HepG2 (cell line): ENCODE data around the gene NUP35. TPM values are rescaled to one million over a fixed set of nuclear protein-coding genes. Genes with fewer than 3 reads are reported as not detected.

Experiments
- CBX2 ChIP-seq, 2 experiments: fragments of 200-600 bp in 1 of 2; sonication (generic); formaldehyde crosslinking in 1 of 2; IDR thresholded peaks; 2 replicates each; pipeline versions ENCODE4 v1.7.0 to v1.8.1; 2018 to 2022; ENCODE audit warnings: low read depth in 2 of 2, low read length in 1 of 2, mild to moderate bottlenecking in 1 of 2, missing genetic modification reagents in 1 of 2
- FOXP1 ChIP-seq, 2 experiments: fragments of 450-650 bp in 1 of 2; IDR thresholded peaks; 2 replicates each; pipeline ENCODE4 v1.6.1; 2017 to 2018; ENCODE audit warnings: antibody characterized with exemption in 1 of 2
- GFI1 ChIP-seq: sonication (generic); formaldehyde crosslinking; IDR thresholded peaks from 2 replicates; pipeline ENCODE4 v1.5.0; 2020; ENCODE audit warnings: missing genetic modification reagents, mild to moderate bottlenecking, borderline replicate concordance
- HNRNPH1 ChIP-seq: fragments of 200-400 bp; formaldehyde crosslinking; optimal IDR thresholded peaks from 2 replicates; pipeline ENCODE3; 2017; ENCODE audit warnings: mild to moderate bottlenecking, low read depth, low read length
- KLF11 ChIP-seq: IDR thresholded peaks from 2 replicates; pipeline ENCODE4 v1.6.1; 2016; ENCODE audit warnings: missing compliant biosample characterization
- NONO ChIP-seq, 2 experiments: fragments of 450-650 bp in 1 of 2; sonication (generic) in 1 of 2; formaldehyde crosslinking in 1 of 2; IDR thresholded peaks in 1 of 2; conservative IDR thresholded peaks in 1 of 2; 2 replicates each; pipeline versions ENCODE4 v1.6.1 to v1.8.0; 2017 to 2022; ENCODE audit warnings: mild to moderate bottlenecking in 1 of 2, missing genetic modification reagents in 1 of 2, moderate library complexity in 1 of 2
- NRL ChIP-seq: sonication (generic); formaldehyde crosslinking; IDR thresholded peaks from 2 replicates; pipeline ENCODE4 v1.5.0; 2020; ENCODE audit warnings: missing genetic modification reagents, mild to moderate bottlenecking, moderate library complexity, borderline replicate concordance
- PITX1 ChIP-seq: sonication (generic); formaldehyde crosslinking; IDR thresholded peaks from 2 replicates; pipeline ENCODE4 v1.5.1; 2020; ENCODE audit warnings: mild to moderate bottlenecking, missing genetic modification reagents
- SYNCRIP ChIP-seq: fragments of 200-400 bp; formaldehyde crosslinking; IDR thresholded peaks from 2 replicates; pipeline ENCODE4 v1.6.1; 2018; ENCODE audit warnings: mild to moderate bottlenecking, low read depth, low read length; ENCODE audit not compliant: insufficient read depth
- U2AF2 ChIP-seq: fragments of 200-400 bp; formaldehyde crosslinking; IDR thresholded peaks from 2 replicates; pipeline ENCODE4 v1.6.1; 2017; ENCODE audit warnings: low read depth, mild to moderate bottlenecking, low read length
- ZGPAT ChIP-seq: IDR thresholded peaks from 2 replicates; pipeline ENCODE4 v1.6.1; 2016; ENCODE audit warnings: mild to moderate bottlenecking
- ZIK1 ChIP-seq: sonication (generic); formaldehyde crosslinking; IDR thresholded peaks from 2 replicates; pipeline ENCODE4 v1.5.0; 2020; ENCODE audit warnings: mild to moderate bottlenecking, low read depth, missing genetic modification reagents, borderline replicate concordance
- ZNF12 ChIP-seq: sonication (generic); formaldehyde crosslinking; IDR thresholded peaks from 2 replicates; pipeline ENCODE4 v1.5.0; 2020; ENCODE audit warnings: missing genetic modification reagents
- ZNF430 ChIP-seq: sonication (generic); formaldehyde crosslinking; IDR thresholded peaks from 2 replicates; pipeline ENCODE4 v1.9.0; 2021; ENCODE audit warnings: mild to moderate bottlenecking, missing genetic modification reagents
- ZNF598 ChIP-seq: sonication (generic); formaldehyde crosslinking; IDR thresholded peaks from 2 replicates; pipeline ENCODE4 v1.5.1; 2020; ENCODE audit warnings: mild to moderate bottlenecking, missing genetic modification reagents, borderline replicate concordance
- ZNF749 ChIP-seq: sonication (generic); formaldehyde crosslinking; IDR thresholded peaks from 2 replicates; pipeline ENCODE4 v1.8.0; 2022; ENCODE audit warnings: mild to moderate bottlenecking, missing genetic modification reagents, moderate library complexity, borderline replicate concordance
- ZSCAN30 ChIP-seq: sonication (generic); formaldehyde crosslinking; IDR thresholded peaks from 2 replicates; pipeline ENCODE4 v1.5.0; 2020; ENCODE audit warnings: mild to moderate bottlenecking, missing genetic modification reagents
- polyA plus RNA-seq, 8 experiments: library from polyadenylated mRNA; depleted of rRNA in 3 of 8; stranded (reverse) in 7 of 8; unstranded in 1 of 8; fragments of >200 nt; fragmentation: Illumina TruSeq in 4 of 8; extraction: Trizol in 4 of 8; gene quantifications; 2 replicates each; pipeline versions ENCODE4 v1.2.1 to v1.2.3, GENCODE V29; 2011 to 2016; ENCODE audit warnings: low read depth in 4 of 8, missing spikeins in 1 of 8, mixed read lengths in 1 of 8; ENCODE audit not compliant: insufficient read depth in 1 of 8
- total RNA-seq, 5 experiments: library from RNA; depleted of rRNA; stranded (reverse); fragments of >200 nt; fragmentation: Illumina TruSeq; extraction: Trizol; gene quantifications; 2 replicates each; pipeline ENCODE4 v1.2.3, GENCODE V29; 2016; ENCODE audit warnings: low read depth in 1 of 5
- TF ChIP-seq, protein P1 (sequence below): sonication (generic); formaldehyde crosslinking; IDR thresholded peaks from 2 replicates; pipeline ENCODE4 v1.4.0; 2020; ENCODE audit warnings: missing genetic modification reagents
- TF ChIP-seq, protein P2 (sequence below): sonication (generic); formaldehyde crosslinking; IDR thresholded peaks from 2 replicates; pipeline ENCODE4 v1.8.0; 2022; ENCODE audit warnings: mild to moderate bottlenecking, missing genetic modification reagents
- TF ChIP-seq, protein P3 (sequence below): sonication (generic); formaldehyde crosslinking; IDR thresholded peaks from 2 replicates; pipeline ENCODE4 v1.4.0; 2020; ENCODE audit warnings: mild to moderate bottlenecking, low read depth, missing genetic modification reagents

The NUP35 gene
- total and polyA plus RNA-seq, 2 of the 13 experiments (the other 11 are each of a cell fraction or from before 2014, with no cell fraction given) = 16.9 to 53.6 TPM

DNA sequence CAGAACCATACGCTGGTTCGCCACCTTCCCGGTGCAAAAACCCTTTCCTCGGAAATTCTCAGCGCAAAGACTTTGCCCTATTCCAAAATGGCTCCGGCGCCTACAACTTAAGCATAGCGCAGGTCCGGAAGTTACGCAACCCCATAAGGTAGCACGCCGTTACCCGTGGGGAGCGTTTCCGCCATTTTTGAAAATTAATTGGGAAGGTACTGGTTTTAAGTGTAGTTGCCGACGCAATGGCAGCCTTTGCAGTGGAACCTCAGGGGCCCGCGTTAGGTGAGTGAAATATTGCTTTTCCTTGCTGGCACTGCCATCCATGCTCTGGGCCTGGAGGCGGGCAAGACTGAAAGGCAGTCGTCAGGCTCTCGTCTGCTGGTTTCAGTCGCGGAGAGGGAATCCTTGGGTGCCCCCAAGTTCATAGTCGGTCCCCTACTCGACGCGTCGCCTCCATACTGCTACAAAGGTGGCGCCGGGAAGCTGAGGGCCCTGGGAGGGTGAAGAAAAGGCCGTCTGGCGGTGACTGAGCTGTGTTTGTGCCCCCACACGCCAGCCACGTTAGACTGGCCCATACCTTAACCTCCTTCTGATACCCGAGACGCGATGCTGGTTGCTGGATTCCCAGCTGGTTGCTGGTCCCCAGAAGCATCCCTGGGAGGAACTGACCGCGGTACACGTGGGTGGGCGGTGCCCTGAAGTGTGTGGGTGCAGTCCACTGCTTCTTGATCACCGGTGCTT lies at the start of gene NUP35 (continued):
- TF ChIP-seq, protein P1, sequence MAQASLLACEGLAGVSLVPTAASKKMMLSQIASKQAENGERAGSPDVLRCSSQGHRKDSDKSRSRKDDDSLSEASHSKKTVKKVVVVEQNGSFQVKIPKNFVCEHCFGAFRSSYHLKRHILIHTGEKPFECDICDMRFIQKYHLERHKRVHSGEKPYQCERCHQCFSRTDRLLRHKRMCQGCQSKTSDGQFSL (CRISPR knock-in tag) = 0 out of 2 replicates have a peak, but pooled peaks have one; percentile 41
- TF ChIP-seq, protein P2, sequence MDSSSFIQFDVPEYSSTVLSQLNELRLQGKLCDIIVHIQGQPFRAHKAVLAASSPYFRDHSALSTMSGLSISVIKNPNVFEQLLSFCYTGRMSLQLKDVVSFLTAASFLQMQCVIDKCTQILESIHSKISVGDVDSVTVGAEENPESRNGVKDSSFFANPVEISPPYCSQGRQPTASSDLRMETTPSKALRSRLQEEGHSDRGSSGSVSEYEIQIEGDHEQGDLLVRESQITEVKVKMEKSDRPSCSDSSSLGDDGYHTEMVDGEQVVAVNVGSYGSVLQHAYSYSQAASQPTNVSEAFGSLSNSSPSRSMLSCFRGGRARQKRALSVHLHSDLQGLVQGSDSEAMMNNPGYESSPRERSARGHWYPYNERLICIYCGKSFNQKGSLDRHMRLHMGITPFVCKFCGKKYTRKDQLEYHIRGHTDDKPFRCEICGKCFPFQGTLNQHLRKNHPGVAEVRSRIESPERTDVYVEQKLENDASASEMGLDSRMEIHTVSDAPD (CRISPR knock-in tag) = no peak
- 0 out of 2 replicates have a peak, but pooled peaks have one; percentile 3 for TF ChIP-seq KLF11
- TF ChIP-seq ZGPAT (CRISPR knock-in tag) = peak; percentile 91
- TF ChIP-seq ZNF749 (CRISPR knock-in tag) = peak; percentile 50; the same call in 1 of the 2 replicates
- TF ChIP-seq CBX2 (IDR thresholded peaks at IDR 0.05; ENCODE audit: low read depth, low read length) = no peak
- no peak for TF ChIP-seq CBX2 (CRISPR knock-in tag; IDR thresholded peaks at IDR 0.05; ENCODE audit: low read depth)
- TF ChIP-seq PITX1 (CRISPR knock-in tag) = peak; percentile 53
- TF ChIP-seq NONO (IDR thresholded peaks at IDR 0.05) = no peak
- peak; percentile 96 for TF ChIP-seq NONO (CRISPR knock-in tag; conservative IDR thresholded peaks at IDR 0.05)
- peak; percentile 21; the same call in 1 of the 2 replicates for TF ChIP-seq ZSCAN30 (CRISPR knock-in tag)
- no peak for TF ChIP-seq FOXP1 (IDR thresholded peaks at IDR 0.05)
- no peak; the same call in 1 of the 2 replicates for TF ChIP-seq FOXP1 (CRISPR knock-in tag; IDR thresholded peaks at IDR 0.05)
- no peak for TF ChIP-seq U2AF2
- 0 out of 2 replicates have a peak, but pooled peaks have one; percentile 69 for TF ChIP-seq ZNF598 (CRISPR knock-in tag)
- peak; percentile 58; the same call in 1 of the 2 replicates for TF ChIP-seq GFI1 (CRISPR knock-in tag)
- TF ChIP-seq ZNF12 = peak; percentile 27; the same call in 1 of the 2 replicates
- TF ChIP-seq SYNCRIP = no peak
- TF ChIP-seq ZNF430 (CRISPR knock-in tag) = no peak
- TF ChIP-seq NRL (CRISPR knock-in tag) = peak; percentile 96; the same call in 1 of the 2 replicates
- no peak for TF ChIP-seq ZIK1 (CRISPR knock-in tag)
- TF ChIP-seq HNRNPH1 = no peak
- TF ChIP-seq, protein P3, sequence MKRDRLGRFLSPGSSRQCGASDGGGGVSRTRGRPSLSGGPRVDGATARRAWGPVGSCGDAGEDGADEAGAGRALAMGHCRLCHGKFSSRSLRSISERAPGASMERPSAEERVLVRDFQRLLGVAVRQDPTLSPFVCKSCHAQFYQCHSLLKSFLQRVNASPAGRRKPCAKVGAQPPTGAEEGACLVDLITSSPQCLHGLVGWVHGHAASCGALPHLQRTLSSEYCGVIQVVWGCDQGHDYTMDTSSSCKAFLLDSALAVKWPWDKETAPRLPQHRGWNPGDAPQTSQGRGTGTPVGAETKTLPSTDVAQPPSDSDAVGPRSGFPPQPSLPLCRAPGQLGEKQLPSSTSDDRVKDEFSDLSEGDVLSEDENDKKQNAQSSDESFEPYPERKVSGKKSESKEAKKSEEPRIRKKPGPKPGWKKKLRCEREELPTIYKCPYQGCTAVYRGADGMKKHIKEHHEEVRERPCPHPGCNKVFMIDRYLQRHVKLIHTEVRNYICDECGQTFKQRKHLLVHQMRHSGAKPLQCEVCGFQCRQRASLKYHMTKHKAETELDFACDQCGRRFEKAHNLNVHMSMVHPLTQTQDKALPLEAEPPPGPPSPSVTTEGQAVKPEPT = peak; percentile 64; the same call in 1 of the 2 replicates
